ENCODE results near the gene SEC16A. TPM values are rescaled to one million over a fixed set of nuclear protein-coding genes. Genes with fewer than 3 reads are reported as not detected.

Gene SEC16A
- total and polyA plus RNA-seq, 2 donors (not counting 3 experiments of a cell fraction or from before 2014, with no cell fraction given), result 34.5 to 80.6 TPM

DNA sequence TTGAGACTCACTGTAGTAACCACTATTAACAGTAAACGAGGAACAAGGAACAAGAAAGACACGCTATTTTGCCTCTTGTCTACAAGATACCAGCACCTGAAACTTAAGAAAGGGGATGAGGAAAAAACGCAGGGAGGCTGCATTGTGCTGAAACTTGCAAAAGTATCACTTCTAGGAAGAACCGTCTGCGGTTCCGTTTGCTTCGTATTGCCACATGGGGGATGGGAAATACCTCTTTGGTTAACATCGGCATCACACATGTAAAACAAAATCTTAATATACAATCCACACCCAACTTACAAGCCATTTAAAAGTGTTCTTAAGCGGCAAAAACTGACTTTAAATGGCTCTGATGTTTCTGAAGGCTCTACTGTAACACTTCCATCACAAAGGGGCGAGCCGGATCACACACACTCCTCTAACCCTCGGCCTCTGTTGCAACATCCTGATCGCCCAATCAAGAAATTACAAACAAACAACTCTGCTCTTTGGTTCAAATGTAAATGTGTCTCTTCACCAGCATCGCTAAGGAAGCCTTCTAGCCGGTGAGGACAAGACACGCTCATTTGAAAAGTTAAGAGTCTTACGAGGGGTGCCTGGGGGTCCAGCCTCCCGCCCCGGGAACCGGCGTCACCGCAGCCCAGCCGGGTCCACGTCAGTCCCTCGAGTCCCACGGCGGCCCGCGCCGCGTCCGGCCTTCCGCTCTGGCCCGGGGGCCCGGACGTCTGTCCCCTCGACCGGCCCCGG, 621 bp downstream of the SEC16A start:
- Histone ChIP-seq H3K4me1 (ENCODE audit: control insufficient read depth, extremely low read depth, insufficient read depth, low read length) (peaks cover 16% of the 10 kb centered on the region), H3K4me3 (replicated peaks in 1 of 3; ENCODE audit: insufficient read depth in 1 of 3, low read depth in 1 of 3, low read length in 3 of 3) (peak overlapping the region; percentile 63 to 94 (median 88)), H3K27ac (ENCODE audit: insufficient read depth, low read depth, low read length) (peak overlapping the region; percentile 91), H3K27me3 (ENCODE audit: control insufficient read depth in 2 of 2, insufficient read depth in 2 of 2, low read length in 2 of 2) (no peaks in the 10 kb centered on the region), H3K9ac (replicated peaks; ENCODE audit: extremely low read depth, insufficient read depth, low read length) (peak overlapping the region; percentile 98), H3K79me2 (ENCODE audit: control insufficient read depth, insufficient read depth, low read length) (peaks cover 50% of the 10 kb centered on the region), H3K9me1 (replicated peaks; ENCODE audit: control insufficient read depth, extremely low read depth, insufficient read depth, low read length) (no peaks in the 10 kb centered on the region), H3K9me3 (replicated peaks; ENCODE audit: control insufficient read depth, insufficient read depth, low read length) (no peaks in the 10 kb centered on the region), H4K20me1 (replicated peaks; ENCODE audit: control insufficient read depth, extremely low read depth, insufficient read depth, low read length) (no peaks in the 10 kb centered on the region), H3K4me2 (ENCODE audit: insufficient read depth, low read length) (peak overlapping the region; percentile 89), H3K36me3 (ENCODE audit: control insufficient read depth in 2 of 2, extremely low read depth in 1 of 2, insufficient read depth in 2 of 2, low read length in 2 of 2) (peaks cover 3 to 5% of the 10 kb centered on the region in 2 experiments), H2AFZ (ENCODE audit: low read depth, low read length) (peak overlapping the region; percentile 23)
- ChIA-PET POLR2A (no interaction called here), CTCF (no interaction called here)
- intact Hi-C loops (cut with micrococcal nuclease) (loop anchor here (2.0 to 5.0 kb wide), 2 partner anchors 43 to 230 kb away; partner anchors contain the start of genes DIPK1B and INPP5E), dilution Hi-C loops (cut with MboI; ENCODE audit: extremely low pct_ligation_motif_present, low sequenced_read_pairs) (loop anchor here (10.0 kb wide), 1 partner anchor 73 kb away; no protein-coding TSS in a partner anchor)
- peak; percentile 87 for FAIRE-seq
- BruUV-seq (replicated peaks), result no TSS peak
- DNase-seq (ENCODE audit: low read depth, low spot score), result peak; percentile 56
- TF ChIP-seq FOS (IDR thresholded peaks at IDR 0.05; ENCODE audit: borderline replicate concordance, insufficient read depth, low read length) (no peak), MYC (IDR thresholded peaks at IDR 0.05; ENCODE audit: low read depth, low read length) (no peak), EZH2 (IDR thresholded peaks at IDR 0.05; ENCODE audit: borderline replicate concordance, low read depth, low read length, severe bottlenecking) (no peak), POLR2A (IDR thresholded peaks at IDR 0.05; ENCODE audit: low read depth, low read length) (no peak), JUN (IDR thresholded peaks at IDR 0.05; ENCODE audit: borderline replicate concordance, insufficient read depth, insufficient read length, low read depth) (no peak), GATA2 (IDR thresholded peaks at IDR 0.05; ENCODE audit: insufficient read depth, insufficient read length, low read depth, low read length) (no peak), POLR2AphosphoS5 (IDR thresholded peaks at IDR 0.05; ENCODE audit: insufficient read depth, low read depth, low read length) (no peak)
- TF ChIP-seq, protein P1, sequence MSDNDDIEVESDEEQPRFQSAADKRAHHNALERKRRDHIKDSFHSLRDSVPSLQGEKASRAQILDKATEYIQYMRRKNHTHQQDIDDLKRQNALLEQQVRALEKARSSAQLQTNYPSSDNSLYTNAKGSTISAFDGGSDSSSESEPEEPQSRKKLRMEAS (IDR thresholded peaks at IDR 0.05; ENCODE audit: insufficient read depth, insufficient read length), result no peak
- TF ChIP-seq, protein P2, sequence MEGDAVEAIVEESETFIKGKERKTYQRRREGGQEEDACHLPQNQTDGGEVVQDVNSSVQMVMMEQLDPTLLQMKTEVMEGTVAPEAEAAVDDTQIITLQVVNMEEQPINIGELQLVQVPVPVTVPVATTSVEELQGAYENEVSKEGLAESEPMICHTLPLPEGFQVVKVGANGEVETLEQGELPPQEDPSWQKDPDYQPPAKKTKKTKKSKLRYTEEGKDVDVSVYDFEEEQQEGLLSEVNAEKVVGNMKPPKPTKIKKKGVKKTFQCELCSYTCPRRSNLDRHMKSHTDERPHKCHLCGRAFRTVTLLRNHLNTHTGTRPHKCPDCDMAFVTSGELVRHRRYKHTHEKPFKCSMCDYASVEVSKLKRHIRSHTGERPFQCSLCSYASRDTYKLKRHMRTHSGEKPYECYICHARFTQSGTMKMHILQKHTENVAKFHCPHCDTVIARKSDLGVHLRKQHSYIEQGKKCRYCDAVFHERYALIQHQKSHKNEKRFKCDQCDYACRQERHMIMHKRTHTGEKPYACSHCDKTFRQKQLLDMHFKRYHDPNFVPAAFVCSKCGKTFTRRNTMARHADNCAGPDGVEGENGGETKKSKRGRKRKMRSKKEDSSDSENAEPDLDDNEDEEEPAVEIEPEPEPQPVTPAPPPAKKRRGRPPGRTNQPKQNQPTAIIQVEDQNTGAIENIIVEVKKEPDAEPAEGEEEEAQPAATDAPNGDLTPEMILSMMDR (IDR thresholded peaks at IDR 0.05; ENCODE audit: extremely low read depth in 1 of 2, insufficient read depth in 1 of 2, low read depth in 1 of 2, low read length in 2 of 2), result no peak

Measured in endothelial cell of umbilical vein (primary cell).